NCI-H2196 treated with DMSO at 0.1 percent for 48 hours (cell line): ENCODE data around the gene CENPP.

Experiments used
- DNase-seq: peaks from one replicate; lab custom pipeline; 2025; ENCODE audit not compliant: unreplicated experiment; lab: John Stamatoyannopoulos, UW

The CENPP gene

GRCh38 chr9:92474587-92474986, 148.8 kb downstream of the CENPP start:
- DNase-seq, result no peak

- DNase-seq, result no peak
These were observed 151.2 kb downstream of the CENPP start for GRCh38 chr9:92476962-92477361.

- no peak for DNase-seq
These were observed 153.0 kb downstream of the CENPP start for GRCh38 chr9:92478783-92479182.

DNA sequence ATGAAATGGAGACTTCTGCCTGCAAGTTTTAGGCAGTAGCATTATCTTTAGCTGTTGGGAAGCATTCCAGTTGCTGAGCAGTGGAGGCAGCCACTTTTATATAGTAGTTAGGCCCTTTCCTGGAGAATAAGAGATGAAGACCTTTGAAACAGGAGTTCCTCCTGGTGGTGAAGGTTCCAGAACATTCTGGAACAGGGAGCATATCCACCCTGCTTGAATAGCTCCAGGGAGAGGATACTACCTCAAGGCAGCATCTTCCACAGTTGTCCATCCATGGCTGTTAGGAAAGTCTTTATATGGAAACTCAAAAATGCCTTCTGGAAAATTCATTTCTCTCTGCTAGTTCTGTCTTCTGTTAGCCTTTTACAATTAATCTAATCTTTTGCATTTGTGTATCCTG, 153.6 kb downstream of the CENPP start:
- DNase-seq, result no peak

DNA sequence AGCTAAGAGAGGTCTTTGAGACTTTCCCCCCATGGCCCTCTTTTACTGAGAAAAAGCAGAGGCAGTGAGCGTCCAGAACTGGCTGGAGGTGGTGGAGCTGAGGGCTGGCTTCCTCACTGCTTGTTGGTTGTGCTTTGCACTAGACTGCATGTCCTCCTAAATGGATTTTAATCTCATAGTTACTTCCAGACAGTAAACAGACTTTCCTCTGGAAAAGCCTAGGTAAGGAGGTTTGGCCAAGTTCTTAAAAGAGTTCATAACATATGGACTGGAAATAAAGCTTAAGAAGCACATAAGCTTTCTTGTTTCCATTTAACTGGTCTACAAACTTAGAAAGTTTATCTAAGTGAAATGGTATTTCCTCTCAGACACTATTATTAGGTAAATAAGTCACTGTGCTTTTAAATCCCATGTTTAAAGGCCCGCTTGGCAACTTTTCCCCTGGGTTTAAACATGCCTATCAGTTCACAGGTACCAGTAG, 154.6 kb downstream of the CENPP start:
- no peak for DNase-seq

- no peak for DNase-seq
These were observed 155.4 kb downstream of the CENPP start for GRCh38 chr9:92480986-92481633.

- no peak for DNase-seq
These were observed 156.6 kb downstream of the CENPP start, which contains the start of gene ASPN for GRCh38 chr9:92482329-92482728. Gene ASPN, minus strand, starts transcription at chr9:92482506.

GRCh38 chr9:92482805-92483204, 157.1 kb downstream of the CENPP start:
- DNase-seq, result no peak

DNA sequence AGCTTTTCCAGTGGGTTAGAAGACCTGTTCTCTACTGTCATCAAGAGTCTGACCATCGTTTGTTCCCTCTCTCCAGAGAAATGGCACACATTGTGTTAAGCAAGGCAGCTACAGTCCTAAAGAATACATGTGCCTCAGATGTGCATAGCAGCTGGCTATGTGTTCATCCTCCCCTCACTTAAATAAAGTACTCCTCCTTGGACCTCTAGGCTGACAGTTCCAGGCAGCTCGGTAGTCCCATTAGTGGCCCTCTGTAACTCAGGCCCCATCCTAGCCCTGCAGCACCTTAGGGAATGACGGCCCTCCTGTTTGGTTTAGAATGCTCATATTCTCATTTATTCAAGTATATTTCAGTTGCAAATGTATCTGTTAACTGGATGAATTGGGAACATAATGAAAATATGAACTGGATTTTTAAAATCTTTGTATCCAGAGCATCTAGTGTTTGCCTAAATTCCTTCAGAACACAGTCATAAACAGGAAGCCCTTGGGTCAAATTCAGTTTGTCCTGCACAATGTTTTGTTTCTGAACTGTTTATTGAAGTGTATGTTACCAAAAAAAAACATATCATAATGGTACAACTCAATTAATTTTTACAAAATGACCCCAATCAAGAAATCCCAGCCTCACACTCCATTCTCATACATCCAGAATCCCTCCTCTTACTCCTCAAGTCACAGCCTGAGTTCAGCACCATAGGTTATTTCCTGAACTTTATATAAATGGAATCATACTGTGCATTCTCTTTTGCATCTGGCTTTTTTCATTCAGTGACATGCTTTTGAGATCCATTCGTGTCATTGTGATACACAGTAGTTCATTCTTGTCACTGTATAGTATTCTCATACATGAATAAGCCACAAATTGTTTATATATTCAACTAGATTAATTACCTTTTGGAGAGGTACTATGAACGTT, 158.1 kb downstream of the CENPP start:
- no peak for DNase-seq

DNA sequence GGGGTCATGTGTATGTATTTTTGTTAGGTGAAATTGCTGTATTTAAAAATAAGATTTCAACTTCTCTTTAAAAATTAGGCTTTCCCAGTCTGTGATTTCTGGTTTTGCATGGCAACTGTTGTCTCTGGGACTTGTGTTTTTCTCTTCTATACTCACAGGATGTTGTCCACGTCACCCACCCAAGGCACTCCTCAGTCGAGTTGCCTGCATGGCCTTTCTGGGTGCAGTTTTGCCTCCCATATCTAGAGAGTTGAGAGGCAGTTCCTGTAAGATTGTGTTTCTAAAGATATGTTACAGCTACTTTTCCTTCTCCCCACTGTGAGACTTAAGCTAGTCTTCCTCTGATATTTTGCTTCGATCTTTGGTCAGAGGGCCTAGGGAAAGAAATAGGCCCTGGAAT, 158.8 kb downstream of the CENPP start:
- no peak for DNase-seq

GRCh38 chr9:92486371-92486770, 160.6 kb downstream of the CENPP start:
- DNase-seq, result no peak

DNA sequence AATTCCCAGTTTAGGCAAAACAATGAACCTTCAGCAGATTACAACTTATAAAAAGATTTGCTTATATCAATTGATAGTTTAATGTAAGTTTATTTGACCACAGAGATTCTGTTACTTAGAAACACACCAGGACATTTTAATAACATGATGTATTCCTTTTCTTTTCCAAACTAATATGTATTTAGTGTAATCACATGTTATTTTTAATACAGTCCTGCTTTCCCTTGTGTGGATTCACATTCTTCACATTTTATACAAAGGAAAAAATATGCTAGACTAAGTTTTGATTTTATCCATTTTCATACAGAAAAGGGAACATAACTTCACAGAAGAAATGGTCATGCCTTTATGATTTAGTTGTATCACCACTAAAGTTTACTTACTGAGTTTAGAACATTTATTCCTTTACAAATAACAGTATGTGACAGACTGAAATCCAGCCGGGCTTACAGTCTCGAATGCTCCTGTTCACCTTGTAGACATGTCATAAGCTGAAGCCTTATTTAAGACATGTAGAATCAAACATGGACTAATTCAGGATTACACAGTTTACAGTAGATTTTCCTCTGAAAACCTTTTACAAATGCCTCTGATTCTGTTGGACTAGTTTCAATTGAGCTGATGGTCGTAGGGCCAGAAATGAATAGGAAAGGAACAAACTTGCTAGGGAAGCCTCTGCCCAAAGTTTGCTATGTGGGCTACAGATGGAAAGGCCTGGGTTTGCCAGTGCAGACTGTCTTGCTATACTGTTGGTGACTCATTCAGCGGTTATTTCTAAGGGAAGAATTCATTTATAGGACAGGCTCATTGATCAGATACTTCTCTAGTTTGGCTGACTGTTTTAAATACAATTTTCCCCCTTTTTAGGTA, 163.2 kb downstream of the CENPP start:
- DNase-seq, result no peak

DNA sequence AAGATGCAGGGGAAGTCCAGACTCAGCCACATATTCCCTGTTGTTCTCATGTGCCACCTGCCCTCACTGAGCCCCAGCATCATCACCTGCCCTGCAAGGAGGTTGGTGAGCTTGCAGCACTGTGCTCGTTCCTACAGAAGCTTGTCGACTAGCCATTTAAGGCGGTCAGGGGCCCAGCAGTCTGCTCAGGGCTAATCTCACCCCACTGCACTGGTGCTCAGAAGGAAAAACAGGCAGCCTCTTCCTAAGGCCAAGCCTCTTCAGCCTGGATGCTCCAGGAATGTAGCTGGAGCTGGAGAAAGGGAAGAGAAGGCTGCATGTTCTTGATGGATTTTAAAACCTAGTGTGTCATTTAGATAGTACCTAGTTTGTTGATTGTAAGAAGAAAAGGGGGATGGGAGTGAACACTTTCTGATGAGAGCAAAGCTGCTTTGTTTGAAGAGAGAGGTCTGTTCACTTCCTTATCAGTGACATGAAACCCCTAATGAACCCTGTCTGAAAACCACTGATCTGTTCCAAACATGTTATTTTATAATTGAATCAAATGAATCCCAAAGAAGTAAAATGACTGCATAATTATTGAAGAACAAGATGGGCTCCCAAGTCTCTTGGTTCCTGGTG, 167.1 kb downstream of the CENPP start:
- DNase-seq, result no peak

- no peak for DNase-seq
These were observed 168.1 kb downstream of the CENPP start for GRCh38 chr9:92493749-92494387.

GRCh38 chr9:92494856-92495255, 169.1 kb downstream of the CENPP start:
- DNase-seq, result no peak

DNA sequence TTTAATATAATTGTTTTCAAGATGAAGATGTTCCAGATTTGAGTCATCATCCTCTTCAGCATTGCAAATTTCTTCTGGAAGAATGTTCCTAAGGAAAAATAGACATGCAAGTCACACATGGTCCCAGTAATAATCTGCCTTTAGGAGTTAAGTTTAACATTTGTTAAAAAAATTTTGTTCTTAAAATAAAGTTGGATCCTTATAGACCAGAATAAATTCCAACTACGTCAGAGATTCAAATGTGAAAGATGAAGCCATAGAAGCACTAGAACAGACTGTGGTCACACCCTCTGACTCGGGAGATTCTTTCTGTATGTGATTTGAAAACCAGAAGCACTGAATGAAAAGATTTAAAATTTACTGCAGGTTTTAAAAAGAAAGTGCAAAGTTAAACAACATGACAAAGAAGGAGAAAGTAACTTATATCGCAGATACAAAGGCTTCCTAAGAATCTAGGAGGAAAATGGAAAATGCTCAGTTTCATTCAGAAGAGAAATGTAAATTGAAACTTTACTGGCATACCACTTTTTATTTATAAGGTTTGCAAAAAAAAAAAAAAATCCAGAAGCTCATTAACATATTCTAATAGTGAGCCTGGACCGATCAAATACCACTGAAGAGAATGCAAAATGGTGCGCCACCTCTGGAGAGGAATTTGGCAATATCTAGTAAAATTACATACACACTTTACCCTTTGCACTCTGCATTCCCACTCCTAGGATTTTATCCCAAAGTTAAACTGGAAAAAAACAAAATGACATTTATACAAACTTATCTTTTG, 170.8 kb downstream of the CENPP start:
- DNase-seq, result no peak

DNA sequence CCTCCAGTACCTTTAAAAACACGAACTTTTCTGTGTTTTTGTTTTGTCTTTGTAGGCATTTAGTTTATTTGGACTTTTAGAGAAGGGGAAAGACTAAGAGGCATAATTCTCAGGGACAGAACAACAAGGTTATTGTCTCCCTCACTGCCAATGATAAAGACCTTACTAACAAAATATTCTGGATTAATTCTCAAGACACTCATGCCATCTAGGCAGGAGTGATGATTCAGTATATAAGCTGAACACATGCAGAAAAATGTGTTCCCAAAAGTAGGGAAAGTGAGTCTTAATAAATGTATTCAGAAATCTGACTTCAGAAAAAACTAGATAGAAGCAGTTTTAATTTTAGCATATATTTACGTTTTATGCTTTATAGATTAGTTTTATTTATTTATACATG, 173.9 kb downstream of the CENPP start:
- no peak for DNase-seq

DNA sequence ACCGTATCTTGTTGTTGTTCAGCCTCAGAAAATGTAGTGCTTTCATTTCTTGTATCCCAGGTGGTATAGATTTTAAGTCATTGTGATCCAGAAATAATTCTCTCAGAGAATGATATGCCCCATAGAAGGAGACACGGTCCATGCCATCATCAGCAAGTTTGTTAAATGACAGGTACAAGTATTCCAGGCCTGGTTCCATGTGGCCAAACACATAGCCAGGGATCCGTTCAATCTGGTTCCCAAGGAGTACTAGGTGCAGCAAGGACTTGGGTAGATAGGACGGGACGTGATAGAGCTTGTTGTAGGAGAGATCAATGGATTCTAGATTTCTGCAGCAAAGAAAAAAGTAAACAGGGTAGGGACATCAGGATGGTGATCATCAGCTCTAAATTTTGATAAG, 175.0 kb downstream of the CENPP start:
- no peak for DNase-seq

GRCh38 chr9:92501671-92502393, 176.1 kb downstream of the CENPP start:
- DNase-seq, result peak; percentile 1
